ENCODE data around the gene GRK5.

The GRK5 gene

DNA sequence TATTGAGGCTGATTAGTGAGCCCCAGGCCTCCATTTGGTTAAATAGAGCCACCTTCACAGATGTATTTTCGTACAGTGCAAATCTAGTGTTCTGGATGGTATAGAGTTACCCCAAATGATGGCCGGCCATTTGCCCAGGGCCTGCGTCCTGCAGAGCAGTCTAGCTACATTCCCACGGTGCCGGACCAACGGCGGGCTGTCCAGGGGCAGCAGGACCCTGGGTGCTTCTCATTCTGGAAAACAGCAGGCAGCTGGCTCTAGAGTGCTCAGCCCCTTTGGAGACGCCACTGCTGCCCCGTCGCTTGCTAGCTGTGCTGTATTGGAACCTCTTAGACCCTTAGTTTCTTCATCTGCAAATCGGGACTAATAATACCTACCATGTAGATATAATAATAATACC is 186.1 kb downstream of the GRK5 start:
- Histone ChIP-seq H3K27ac (ENCODE audit: low read length, poor library complexity, severe bottlenecking) (no peak overlapping the region), H2AK5ac (ENCODE audit: low read length, severe bottlenecking) (no peak overlapping the region), H4K8ac (ENCODE audit: low read length) (peak overlapping the region; percentile 55), H3K14ac (ENCODE audit: low read length in 2 of 2) (no peak overlapping the region), H3K4me2 (ENCODE audit: low read length, poor library complexity, severe bottlenecking) (no peak overlapping the region), H2BK5ac (ENCODE audit: low read depth, low read length, poor library complexity, severe bottlenecking) (no peak overlapping the region), H4K91ac (ENCODE audit: low read length) (peak overlapping the region; percentile 56), H3K27me3 (ENCODE audit: control insufficient read depth in 1 of 2, insufficient read depth in 1 of 2, low read length in 2 of 2) (no peaks in the 10 kb centered on the region), H3K9ac (ENCODE audit: low read length) (no peak overlapping the region), H2BK120ac (ENCODE audit: low read depth, low read length) (peak overlapping the region; percentile 37), H3K23ac (ENCODE audit: low read length in 2 of 2) (no peak overlapping the region), H3K4me1 (ENCODE audit: control insufficient read depth, insufficient read depth, low read depth, low read length) (peaks cover 5% of the 10 kb centered on the region), H2AFZ (ENCODE audit: low read depth, low read length) (no peak overlapping the region), H2BK12ac (ENCODE audit: low read length in 2 of 2) (no peak overlapping the region), H3K36me3 (ENCODE audit: control insufficient read depth in 1 of 2, insufficient read depth in 2 of 2, low read depth in 1 of 2, low read length in 2 of 2) (peaks cover 16 to 17% of the 10 kb centered on the region in 2 experiments), H3K79me1 (replicated peaks; ENCODE audit: low read length, poor library complexity, severe bottlenecking) (no peaks in the 10 kb centered on the region), H3K4me3 (ENCODE audit: insufficient read depth in 1 of 2, low read depth in 1 of 2, low read length in 2 of 2) (no peak overlapping the region), H2BK15ac (ENCODE audit: low read depth, poor library complexity, severe bottlenecking) (peak overlapping the region; percentile 54), H3K4ac (ENCODE audit: low read depth in 1 of 2, low read length in 2 of 2) (no peak overlapping the region), H3K9me3 (ENCODE audit: control insufficient read depth, low read length) (peaks cover 6% of the 10 kb centered on the region), H3K18ac (ENCODE audit: low read depth in 1 of 2, low read length in 2 of 2) (peak overlapping the region in 1 of 2 experiments; percentile 18)
- DNase-seq, result no peak
- WGBS, result 91% methylated on average over 7 of the region's 11 CpGs

- 89% methylated on average over 4 of the region's 4 CpGs for WGBS
- Histone ChIP-seq H2BK15ac (ENCODE audit: low read depth, poor library complexity, severe bottlenecking) (no peak overlapping the region), H3K4ac (ENCODE audit: low read depth in 1 of 2, low read length in 2 of 2) (peak overlapping the region in 1 of 2 experiments; percentile 17), H2AFZ (ENCODE audit: low read depth, low read length) (no peak overlapping the region), H2BK5ac (ENCODE audit: low read depth, low read length, poor library complexity, severe bottlenecking) (no peak overlapping the region), H3K4me2 (ENCODE audit: low read length, poor library complexity, severe bottlenecking) (no peak overlapping the region), H2BK12ac (ENCODE audit: low read length in 2 of 2) (peak overlapping the region in 1 of 2 experiments; percentile 29), H4K8ac (ENCODE audit: low read length) (peak overlapping the region; percentile 35), H3K14ac (ENCODE audit: low read length in 2 of 2) (peak overlapping the region in 1 of 2 experiments; percentile 18), H3K4me1 (ENCODE audit: control insufficient read depth, insufficient read depth, low read depth, low read length) (peaks cover 5% of the 10 kb centered on the region), H3K18ac (ENCODE audit: low read depth in 1 of 2, low read length in 2 of 2) (peak overlapping the region in 1 of 2 experiments; percentile 63), H3K27ac (ENCODE audit: low read length, poor library complexity, severe bottlenecking) (no peak overlapping the region), H2BK120ac (ENCODE audit: low read depth, low read length) (no peak overlapping the region), H3K79me1 (replicated peaks; ENCODE audit: low read length, poor library complexity, severe bottlenecking) (no peaks in the 10 kb centered on the region), H3K23ac (ENCODE audit: low read length in 2 of 2) (no peak overlapping the region), H3K9me3 (ENCODE audit: control insufficient read depth, low read length) (peaks cover 2% of the 10 kb centered on the region), H3K4me3 (ENCODE audit: insufficient read depth in 1 of 2, low read depth in 1 of 2, low read length in 2 of 2) (no peak overlapping the region), H3K9ac (ENCODE audit: low read length) (no peak overlapping the region), H3K27me3 (ENCODE audit: control insufficient read depth in 1 of 2, insufficient read depth in 1 of 2, low read length in 2 of 2) (no peaks in the 10 kb centered on the region), H3K36me3 (ENCODE audit: control insufficient read depth in 1 of 2, insufficient read depth in 2 of 2, low read depth in 1 of 2, low read length in 2 of 2) (peaks cover 12 to 17% of the 10 kb centered on the region in 2 experiments), H2AK5ac (ENCODE audit: low read length, severe bottlenecking) (no peak overlapping the region), H4K91ac (ENCODE audit: low read length) (no peak overlapping the region)
- DNase-seq, result no peak
Measured at GRCh38 chr10:119393845-119394244, 186.5 kb downstream of the GRK5 start.

DNA sequence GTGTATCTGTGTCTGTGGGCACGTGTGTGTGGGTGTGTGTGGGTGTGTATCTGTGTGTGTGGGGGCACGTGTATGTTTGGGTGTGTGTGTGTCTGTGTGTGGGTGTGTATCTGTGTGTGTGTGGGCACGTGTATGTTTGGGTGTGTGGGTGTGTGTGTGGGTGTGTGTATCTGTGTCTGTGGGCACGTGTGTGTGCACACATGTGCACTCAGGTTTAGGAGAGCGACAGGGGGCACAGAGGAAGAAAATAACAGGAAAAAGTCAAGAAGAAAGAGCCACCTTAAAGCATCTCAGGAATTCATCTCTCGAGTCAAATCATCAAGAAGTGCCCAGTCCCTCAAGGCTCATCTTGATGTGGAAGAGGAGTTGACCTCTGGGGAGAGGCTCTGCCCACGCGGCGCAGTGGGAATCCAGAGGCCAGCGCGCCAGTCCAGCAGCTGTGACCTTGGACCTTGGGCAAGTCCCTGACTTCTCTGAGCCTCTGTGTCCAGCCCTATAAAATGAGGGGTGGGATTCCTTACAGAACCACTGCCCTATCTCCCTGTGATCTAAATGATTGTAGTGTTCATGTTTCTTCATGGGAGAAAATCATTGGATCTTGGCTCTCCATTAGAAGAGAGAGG is 187.4 kb downstream of the GRK5 start:
- H3K14ac ChIP-seq (ENCODE audit: low read length in 2 of 2), result peak overlapping the region in 1 of 2 experiments; percentile 37
- no peak overlapping the region for H3K4me3 ChIP-seq (ENCODE audit: insufficient read depth in 1 of 2, low read depth in 1 of 2, low read length in 2 of 2)
- peak overlapping the region in 1 of 2 experiments; percentile 13 for H3K4ac ChIP-seq (ENCODE audit: low read depth in 1 of 2, low read length in 2 of 2)
- no peak overlapping the region for H3K4me2 ChIP-seq (ENCODE audit: low read length, poor library complexity, severe bottlenecking)
- H2BK12ac ChIP-seq (ENCODE audit: low read length in 2 of 2), result peak overlapping the region in 1 of 2 experiments; percentile 31
- peak overlapping the region in 1 of 2 experiments; percentile 71 for H3K18ac ChIP-seq (ENCODE audit: low read depth in 1 of 2, low read length in 2 of 2)
- H2BK15ac ChIP-seq (ENCODE audit: low read depth, poor library complexity, severe bottlenecking), result no peak overlapping the region
- H2BK5ac ChIP-seq (ENCODE audit: low read depth, low read length, poor library complexity, severe bottlenecking), result no peak overlapping the region
- H3K36me3 ChIP-seq (ENCODE audit: control insufficient read depth in 1 of 2, insufficient read depth in 2 of 2, low read depth in 1 of 2, low read length in 2 of 2), result peaks cover 14 to 17% of the 10 kb centered on the region in 2 experiments
- WGBS, result 89% methylated on average over 10 of the region's 11 CpGs
- no peaks in the 10 kb centered on the region for H3K27me3 ChIP-seq (ENCODE audit: control insufficient read depth in 1 of 2, insufficient read depth in 1 of 2, low read length in 2 of 2)
- no peak overlapping the region for H3K23ac ChIP-seq (ENCODE audit: low read length in 2 of 2)
- H4K91ac ChIP-seq (ENCODE audit: low read length), result peak overlapping the region; percentile 87
- no peak overlapping the region for H3K9ac ChIP-seq (ENCODE audit: low read length)
- H3K27ac ChIP-seq (ENCODE audit: low read length, poor library complexity, severe bottlenecking), result no peak overlapping the region
- H2AFZ ChIP-seq (ENCODE audit: low read depth, low read length), result no peak overlapping the region
- peak overlapping the region; percentile 65 for H4K8ac ChIP-seq (ENCODE audit: low read length)
- no peaks in the 10 kb centered on the region for H3K79me1 ChIP-seq (replicated peaks; ENCODE audit: low read length, poor library complexity, severe bottlenecking)
- no peak for DNase-seq
- peaks cover 5% of the 10 kb centered on the region for H3K4me1 ChIP-seq (ENCODE audit: control insufficient read depth, insufficient read depth, low read depth, low read length)
- no peak overlapping the region for H2AK5ac ChIP-seq (ENCODE audit: low read length, severe bottlenecking)
- no peak overlapping the region for H2BK120ac ChIP-seq (ENCODE audit: low read depth, low read length)
- H3K9me3 ChIP-seq (ENCODE audit: control insufficient read depth, low read length), result no peaks in the 10 kb centered on the region

- no peak overlapping the region for H3K4ac ChIP-seq (ENCODE audit: low read depth in 1 of 2, low read length in 2 of 2)
- WGBS, result 87% methylated on average over 23 of the region's 24 CpGs
Measured at GRCh38 chr10:119395280-119396007, 188.1 kb downstream of the GRK5 start.

More at GRCh38 chr10:119395280-119396007, 188.1 kb downstream of the GRK5 start:
- no peak overlapping the region for H3K9ac ChIP-seq (ENCODE audit: low read length)
- H3K36me3 ChIP-seq (ENCODE audit: control insufficient read depth in 1 of 2, insufficient read depth in 2 of 2, low read depth in 1 of 2, low read length in 2 of 2), result peaks cover 15 to 17% of the 10 kb centered on the region in 2 experiments
- no peak overlapping the region for H2BK120ac ChIP-seq (ENCODE audit: low read depth, low read length)
- no peak overlapping the region for H2BK5ac ChIP-seq (ENCODE audit: low read depth, low read length, poor library complexity, severe bottlenecking)
- H2BK15ac ChIP-seq (ENCODE audit: low read depth, poor library complexity, severe bottlenecking), result no peak overlapping the region
- H3K4me2 ChIP-seq (ENCODE audit: low read length, poor library complexity, severe bottlenecking), result no peak overlapping the region
- no peak overlapping the region for H3K23ac ChIP-seq (ENCODE audit: low read length in 2 of 2)
- peak overlapping the region in 1 of 2 experiments; percentile 18 for H2BK12ac ChIP-seq (ENCODE audit: low read length in 2 of 2)
- H4K91ac ChIP-seq (ENCODE audit: low read length), result peak overlapping the region; percentile 87
- H3K27me3 ChIP-seq (ENCODE audit: control insufficient read depth in 1 of 2, insufficient read depth in 1 of 2, low read length in 2 of 2), result no peaks in the 10 kb centered on the region
- DNase-seq, result peak; percentile 68
- H2AFZ ChIP-seq (ENCODE audit: low read depth, low read length), result no peak overlapping the region
- no peak overlapping the region for H3K4me3 ChIP-seq (ENCODE audit: insufficient read depth in 1 of 2, low read depth in 1 of 2, low read length in 2 of 2)
- no peak overlapping the region for H2AK5ac ChIP-seq (ENCODE audit: low read length, severe bottlenecking)
- no peaks in the 10 kb centered on the region for H3K9me3 ChIP-seq (ENCODE audit: control insufficient read depth, low read length)
- peak overlapping the region in 1 of 2 experiments; percentile 37 for H3K14ac ChIP-seq (ENCODE audit: low read length in 2 of 2)
- H3K27ac ChIP-seq (ENCODE audit: low read length, poor library complexity, severe bottlenecking), result no peak overlapping the region
- peak overlapping the region; percentile 9 to 42 for H3K18ac ChIP-seq (ENCODE audit: low read depth in 1 of 2, low read length in 2 of 2)
- no peaks in the 10 kb centered on the region for H3K79me1 ChIP-seq (replicated peaks; ENCODE audit: low read length, poor library complexity, severe bottlenecking)
- H3K4me1 ChIP-seq (ENCODE audit: control insufficient read depth, insufficient read depth, low read depth, low read length), result peaks cover 5% of the 10 kb centered on the region
- peak overlapping the region; percentile 73 for H4K8ac ChIP-seq (ENCODE audit: low read length)

Measured in mesenchymal stem cell (in vitro differentiated cells and primary cell).